Measurements from ENCODE around the gene CENPH. TPM values are rescaled to one million over a fixed set of nuclear protein-coding genes. Genes with fewer than 3 reads are reported as not detected.

Gene CENPH
- total RNA-seq, 1 donor from 2014 or later, result 5.0 TPM

- peaks cover under 1% of the 10 kb centered on the region for H3K4me1 ChIP-seq (ENCODE audit: insufficient read depth, low read length)
- Mint-ChIP-seq H3K27me3 (ENCODE audit: low read depth, unreplicated experiment) (no peaks in the 10 kb centered on the region), H3K4me3 (ENCODE audit: unreplicated experiment) (no peak overlapping the region), H3K9me3 (ENCODE audit: unreplicated experiment) (peaks cover 3% of the 10 kb centered on the region), H3K4me1 (ENCODE audit: low read depth, unreplicated experiment) (no peaks in the 10 kb centered on the region), H3K27ac (ENCODE audit: unreplicated experiment) (no peak overlapping the region), H3K36me3 (ENCODE audit: low read depth, unreplicated experiment) (peaks cover 6% of the 10 kb centered on the region)
- H3K36me3 ChIP-seq (ENCODE audit: insufficient read depth, low read length), result no peaks in the 10 kb centered on the region
- peaks cover 6% of the 10 kb centered on the region for H3K79me2 ChIP-seq (ENCODE audit: insufficient read depth, low read length)
- FAIRE-seq (no peak), DNase-seq (ENCODE audit: low read depth) (no peak)
- no peak overlapping the region for H3K27ac ChIP-seq (ENCODE audit: low read depth, low read length)
- H3K9me3 ChIP-seq (ENCODE audit: insufficient read depth, low read depth, low read length), result no peaks in the 10 kb centered on the region
- H3K27me3 ChIP-seq (ENCODE audit: insufficient read depth, low read length), result no peaks in the 10 kb centered on the region
- no peak overlapping the region for H3K9ac ChIP-seq (ENCODE audit: low read length)
- H2AFZ ChIP-seq (ENCODE audit: low read depth, low read length), result no peak overlapping the region
- H3K4me2 ChIP-seq (ENCODE audit: low read length), result no peak overlapping the region
- no peak for TF ChIP-seq CTCF (IDR thresholded peaks at IDR 0.05; ENCODE audit: insufficient read depth, low read depth, low read length)
- TF ChIP-seq EZH2 (IDR thresholded peaks at IDR 0.05; ENCODE audit: insufficient read depth, low read length), result no peak
- H4K20me1 ChIP-seq (ENCODE audit: insufficient read depth, low read length), result no peaks in the 10 kb centered on the region
- no peak overlapping the region for H3K4me3 ChIP-seq (ENCODE audit: insufficient read depth, low read depth, low read length)
Measured at GRCh38 chr5:69184621-69185020, 4.8 kb upstream of the CENPH start.

GRCh38 chr5:69187342-69187741 lies 2.0 kb upstream of the CENPH start:
- Histone ChIP-seq H3K27me3 (ENCODE audit: insufficient read depth, low read length) (no peaks in the 10 kb centered on the region), H3K4me1 (ENCODE audit: insufficient read depth, low read length) (peaks cover 6% of the 10 kb centered on the region), H3K9me3 (ENCODE audit: insufficient read depth, low read depth, low read length) (no peaks in the 10 kb centered on the region), H3K27ac (ENCODE audit: low read depth, low read length) (no peak overlapping the region), H3K4me3 (ENCODE audit: insufficient read depth, low read depth, low read length) (no peak overlapping the region), H3K36me3 (ENCODE audit: insufficient read depth, low read length) (no peaks in the 10 kb centered on the region), H3K79me2 (ENCODE audit: insufficient read depth, low read length) (peaks cover 12% of the 10 kb centered on the region), H4K20me1 (ENCODE audit: insufficient read depth, low read length) (no peaks in the 10 kb centered on the region), H2AFZ (ENCODE audit: low read depth, low read length) (no peak overlapping the region), H3K9ac (ENCODE audit: low read length) (no peak overlapping the region), H3K4me2 (ENCODE audit: low read length) (no peak overlapping the region)
- no peak for FAIRE-seq
- peak overlapping the region; percentile 74 for H3K4me3 Mint-ChIP-seq (ENCODE audit: unreplicated experiment)
- no peak for DNase-seq (ENCODE audit: low read depth)
- no peaks in the 10 kb centered on the region for H3K4me1 Mint-ChIP-seq (ENCODE audit: low read depth, unreplicated experiment)
- no peaks in the 10 kb centered on the region for H3K9me3 Mint-ChIP-seq (ENCODE audit: unreplicated experiment)
- no peak overlapping the region for H3K27ac Mint-ChIP-seq (ENCODE audit: unreplicated experiment)
- H3K27me3 Mint-ChIP-seq (ENCODE audit: low read depth, unreplicated experiment), result no peaks in the 10 kb centered on the region
- H3K36me3 Mint-ChIP-seq (ENCODE audit: low read depth, unreplicated experiment), result no peaks in the 10 kb centered on the region
- TF ChIP-seq CTCF (IDR thresholded peaks at IDR 0.05; ENCODE audit: insufficient read depth, low read depth, low read length) (no peak), EZH2 (IDR thresholded peaks at IDR 0.05; ENCODE audit: insufficient read depth, low read length) (no peak)

- H3K36me3 Mint-ChIP-seq (ENCODE audit: low read depth, unreplicated experiment), result no peaks in the 10 kb centered on the region
- Histone ChIP-seq H2AFZ (ENCODE audit: low read depth, low read length) (peak overlapping the region; percentile 83), H4K20me1 (ENCODE audit: insufficient read depth, low read length) (no peaks in the 10 kb centered on the region), H3K4me3 (ENCODE audit: insufficient read depth, low read depth, low read length) (peak overlapping the region; percentile 93), H3K4me2 (ENCODE audit: low read length) (peak overlapping the region; percentile 94), H3K9ac (ENCODE audit: low read length) (peak overlapping the region; percentile 93), H3K36me3 (ENCODE audit: insufficient read depth, low read length) (no peaks in the 10 kb centered on the region), H3K27ac (ENCODE audit: low read depth, low read length) (peak overlapping the region; percentile 90), H3K27me3 (ENCODE audit: insufficient read depth, low read length) (no peaks in the 10 kb centered on the region), H3K9me3 (ENCODE audit: insufficient read depth, low read depth, low read length) (no peaks in the 10 kb centered on the region), H3K79me2 (ENCODE audit: insufficient read depth, low read length) (peaks cover 12% of the 10 kb centered on the region), H3K4me1 (ENCODE audit: insufficient read depth, low read length) (peaks cover 6% of the 10 kb centered on the region)
- no peaks in the 10 kb centered on the region for H3K9me3 Mint-ChIP-seq (ENCODE audit: unreplicated experiment)
- DNase-seq (ENCODE audit: low read depth) (no peak), FAIRE-seq (no peak)
- TF ChIP-seq EZH2 (IDR thresholded peaks at IDR 0.05; ENCODE audit: insufficient read depth, low read length), result no peak
- TF ChIP-seq CTCF (IDR thresholded peaks at IDR 0.05; ENCODE audit: insufficient read depth, low read depth, low read length), result no peak
- H3K4me3 Mint-ChIP-seq (ENCODE audit: unreplicated experiment), result peak overlapping the region; percentile 97
- H3K4me1 Mint-ChIP-seq (ENCODE audit: low read depth, unreplicated experiment), result no peaks in the 10 kb centered on the region
- H3K27me3 Mint-ChIP-seq (ENCODE audit: low read depth, unreplicated experiment), result no peaks in the 10 kb centered on the region
- H3K27ac Mint-ChIP-seq (ENCODE audit: unreplicated experiment), result peak overlapping the region; percentile 99
Measured at GRCh38 chr5:69188811-69189161, 597 bp upstream of the CENPH start.
